WTC11 (cell line): ENCODE data around the gene P2RX3. TPM values are rescaled to one million over a fixed set of nuclear protein-coding genes. Genes with fewer than 3 reads are reported as not detected.

ENCODE experiments used
- ATAC-seq: fragments of 200-7000 bp; cut with Tn5 transposase; 2 replicates; pipeline ENCODE4 v1.10.0; 2021; ENCODE audit warnings: mild to moderate bottlenecking, moderate library complexity
- CTCF ChIA-PET: fragments of 300-600 bp; sonication (Branson Sonifier 250); formaldehyde crosslinking; loops from one replicate; lab custom pipeline; 2021; ENCODE audit warnings: antibody characterized with exemption; lab: Charles Lee
- POLR2A ChIA-PET: fragments of 350-600 bp; sonication (Branson Sonifier 250); formaldehyde crosslinking; loops from one replicate; lab custom pipeline; 2021; ENCODE audit warnings: antibody characterized with exemption; lab: Charles Lee
- DNase-seq: peaks from one replicate; pipeline ENCODE4 v3.0.0; 2021; ENCODE audit warnings: low spot score
- H3K27ac Mint-ChIP-seq: 2 replicates; pipeline ENCODE4 v1.8.0; 2021; ENCODE audit warnings: mixed read lengths
- H3K27me3 Mint-ChIP-seq: 2 replicates; pipeline ENCODE4 v1.8.0; 2021; ENCODE audit warnings: low read depth, mild to moderate bottlenecking, moderate library complexity, mixed read lengths
- H3K36me3 Mint-ChIP-seq: 2 replicates; pipeline ENCODE4 v1.8.0; 2021; ENCODE audit warnings: mixed read lengths
- H3K4me1 Mint-ChIP-seq: 2 replicates; pipeline ENCODE4 v1.8.0; 2022; ENCODE audit warnings: mixed read lengths
- H3K4me3 Mint-ChIP-seq: 2 replicates; pipeline ENCODE4 v1.8.0; 2021; ENCODE audit warnings: mild to moderate bottlenecking, moderate library complexity, mixed read lengths
- H3K9me3 Mint-ChIP-seq: 2 replicates; pipeline ENCODE4 v1.8.0; 2021; ENCODE audit warnings: mixed read lengths
- CBFB ChIP-seq: sonication (generic); formaldehyde crosslinking; IDR thresholded peaks from 2 replicates; pipeline ENCODE4 v1.8.1; 2022; ENCODE audit warnings: mild to moderate bottlenecking, low read depth, missing genetic modification reagents
- CREB1 ChIP-seq: sonication (generic); formaldehyde crosslinking; IDR thresholded peaks from 2 replicates; pipeline ENCODE4 v1.8.0; 2023; ENCODE audit warnings: mild to moderate bottlenecking, missing genetic modification reagents
- ELF4 ChIP-seq: sonication (generic); formaldehyde crosslinking; IDR thresholded peaks from 2 replicates; pipeline ENCODE4 v1.8.1; 2022; ENCODE audit warnings: low read depth, mild to moderate bottlenecking, moderate library complexity, missing genetic modification reagents
- ETV6 ChIP-seq: sonication (generic); formaldehyde crosslinking; IDR thresholded peaks from 2 replicates; pipeline ENCODE4 v1.8.1; 2022; ENCODE audit warnings: mild to moderate bottlenecking, missing genetic modification reagents
- JAZF1 ChIP-seq: fragments of 250-450 bp; sonication (Bioruptor Pico); IDR thresholded peaks from 2 replicates; pipeline ENCODE4 v1.9.0; 2021; ENCODE audit warnings: moderate library complexity, mild to moderate bottlenecking, inconsistent platforms
- KAT7 ChIP-seq: sonication (generic); formaldehyde crosslinking; IDR thresholded peaks from 2 replicates; pipeline ENCODE4 v1.8.1; 2023; ENCODE audit warnings: missing genetic modification reagents, mild to moderate bottlenecking, borderline replicate concordance
- RELA ChIP-seq: sonication (generic); formaldehyde crosslinking; IDR thresholded peaks from 2 replicates; pipeline ENCODE4 v1.8.1; 2022; ENCODE audit warnings: missing genetic modification reagents, mild to moderate bottlenecking, borderline replicate concordance
- SMAD3 ChIP-seq: sonication (generic); formaldehyde crosslinking; IDR thresholded peaks from 2 replicates; pipeline ENCODE4 v1.8.0; 2022; ENCODE audit warnings: missing genetic modification reagents, mild to moderate bottlenecking, borderline replicate concordance
- SMAD4 ChIP-seq: sonication (generic); formaldehyde crosslinking; IDR thresholded peaks from 2 replicates; pipeline ENCODE4 v1.8.0; 2022; ENCODE audit warnings: mild to moderate bottlenecking, missing genetic modification reagents
- SP1 ChIP-seq: sonication (generic); formaldehyde crosslinking; conservative IDR thresholded peaks from 2 replicates; pipeline ENCODE4 v1.8.1; 2022; ENCODE audit warnings: missing genetic modification reagents
- TP53 ChIP-seq: sonication (generic); formaldehyde crosslinking; IDR thresholded peaks from 2 replicates; pipeline ENCODE4 v1.8.1; 2023; ENCODE audit warnings: mild to moderate bottlenecking, missing genetic modification reagents
- ZNF138 ChIP-seq: sonication (generic); formaldehyde crosslinking; conservative IDR thresholded peaks from 2 replicates; pipeline ENCODE4 v1.8.1; 2022; ENCODE audit warnings: mild to moderate bottlenecking, moderate library complexity, missing genetic modification reagents
- ZNF219 ChIP-seq: sonication (generic); formaldehyde crosslinking; IDR thresholded peaks from 2 replicates; pipeline ENCODE4 v1.8.0; 2023; ENCODE audit warnings: missing genetic modification reagents, mild to moderate bottlenecking, borderline replicate concordance
- ZNF416 ChIP-seq: fragments of 250-450 bp; sonication (Bioruptor Pico); IDR thresholded peaks from 2 replicates; pipeline ENCODE4 v1.9.0; 2021; ENCODE audit warnings: mild to moderate bottlenecking, inconsistent platforms
- ZNF423 ChIP-seq: fragments of 250-450 bp; sonication (Bioruptor Pico); IDR thresholded peaks from 2 replicates; pipeline ENCODE4 v2.1.2; 2022; ENCODE audit warnings: mild to moderate bottlenecking, moderate library complexity
- total RNA-seq: library from RNA; stranded (reverse); gene quantifications from 3 replicates; pipeline ENCODE4 v1.2.3, GENCODE V29; 2021
- TF ChIP-seq, protein P1 (sequence below): sonication (generic); formaldehyde crosslinking; conservative IDR thresholded peaks from 2 replicates; pipeline ENCODE4 v1.8.1; 2023; ENCODE audit warnings: mild to moderate bottlenecking, low read depth, missing genetic modification reagents, moderate library complexity
- TF ChIP-seq, protein P2 (sequence below): sonication (generic); formaldehyde crosslinking; IDR thresholded peaks from 2 replicates; pipeline ENCODE4 v1.8.1; 2022; ENCODE audit warnings: missing genetic modification reagents, borderline replicate concordance
- TF ChIP-seq, protein P3 (sequence below): fragments of 250-450 bp; sonication (Bioruptor Pico); IDR thresholded peaks from 2 replicates; pipeline ENCODE4 v2.1.2; 2022; ENCODE audit warnings: mild to moderate bottlenecking, moderate library complexity
- TF ChIP-seq, protein P4 (sequence below): sonication (generic); formaldehyde crosslinking; IDR thresholded peaks from 2 replicates; pipeline ENCODE4 v1.8.1; 2023; ENCODE audit warnings: mild to moderate bottlenecking, missing genetic modification reagents
- TF ChIP-seq, protein P5 (sequence below): sonication (generic); formaldehyde crosslinking; IDR thresholded peaks from 2 replicates; pipeline ENCODE4 v1.8.1; 2022; ENCODE audit warnings: mild to moderate bottlenecking, missing genetic modification reagents, moderate library complexity, borderline replicate concordance
- TF ChIP-seq, protein P6 (sequence below): sonication (generic); formaldehyde crosslinking; IDR thresholded peaks from 2 replicates; pipeline ENCODE4 v1.8.0; 2022; ENCODE audit warnings: mild to moderate bottlenecking, missing genetic modification reagents
- TF ChIP-seq, protein P7 (sequence below): sonication (generic); formaldehyde crosslinking; IDR thresholded peaks from 2 replicates; pipeline ENCODE4 v1.8.1; 2023; ENCODE audit warnings: mild to moderate bottlenecking, missing genetic modification reagents

P2RX3 gene
- total RNA-seq, 1 experiment from 2014 or later, result 0.26 TPM

DNA sequence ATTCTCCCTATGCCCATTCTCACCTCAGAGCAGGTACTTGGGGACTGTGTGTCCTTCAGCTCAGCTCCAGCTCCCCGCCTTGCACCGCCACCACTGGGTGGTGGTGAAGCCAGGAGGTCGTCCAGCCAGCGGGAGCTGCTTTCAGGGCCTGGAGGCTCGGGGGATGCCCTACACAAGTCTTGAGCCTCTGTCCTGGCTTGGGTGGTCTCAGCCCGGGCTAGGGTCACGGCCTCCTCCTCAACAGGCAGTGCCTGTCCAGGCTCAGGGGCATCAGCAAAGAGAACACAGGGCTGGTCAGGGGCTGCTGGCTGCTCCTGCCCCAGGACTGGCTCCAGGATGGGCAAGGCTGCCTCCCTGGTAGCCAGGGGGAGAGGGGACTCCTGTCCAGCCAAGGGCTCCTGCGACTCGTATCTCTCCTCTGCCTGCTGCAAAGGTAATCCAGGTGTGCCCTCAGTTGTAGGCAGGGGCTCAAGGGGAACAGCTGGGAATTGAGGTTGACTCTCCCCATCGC is 25.6 kb upstream of the P2RX3 start:
- ATAC-seq (no peak), DNase-seq (no peak)
- Mint-ChIP-seq H3K4me1 (peaks cover 18% of the 10 kb centered on the region), H3K9me3 (no peaks in the 10 kb centered on the region), H3K27ac (peak overlapping the region; percentile 96), H3K27me3 (no peaks in the 10 kb centered on the region), H3K36me3 (peaks cover 33% of the 10 kb centered on the region), H3K4me3 (no peak overlapping the region)
- ChIA-PET CTCF (interaction anchor here (1.5 to 2.0 kb wide), 4 partner anchors 10 to 170 kb away, joined by 4 to 15 read pairs (median 6); partner anchors contain the start of gene TNKS1BP1), POLR2A (interaction anchor here (3.3 kb wide), 1 partner anchor 12 kb away, joined by 29 read pairs; the partner anchor contains the start of gene TNKS1BP1)
- no peak for TF ChIP-seq KAT7 (CRISPR knock-in tag)
- TF ChIP-seq ELF4 (CRISPR knock-in tag), result no peak
- TF ChIP-seq, protein P1, sequence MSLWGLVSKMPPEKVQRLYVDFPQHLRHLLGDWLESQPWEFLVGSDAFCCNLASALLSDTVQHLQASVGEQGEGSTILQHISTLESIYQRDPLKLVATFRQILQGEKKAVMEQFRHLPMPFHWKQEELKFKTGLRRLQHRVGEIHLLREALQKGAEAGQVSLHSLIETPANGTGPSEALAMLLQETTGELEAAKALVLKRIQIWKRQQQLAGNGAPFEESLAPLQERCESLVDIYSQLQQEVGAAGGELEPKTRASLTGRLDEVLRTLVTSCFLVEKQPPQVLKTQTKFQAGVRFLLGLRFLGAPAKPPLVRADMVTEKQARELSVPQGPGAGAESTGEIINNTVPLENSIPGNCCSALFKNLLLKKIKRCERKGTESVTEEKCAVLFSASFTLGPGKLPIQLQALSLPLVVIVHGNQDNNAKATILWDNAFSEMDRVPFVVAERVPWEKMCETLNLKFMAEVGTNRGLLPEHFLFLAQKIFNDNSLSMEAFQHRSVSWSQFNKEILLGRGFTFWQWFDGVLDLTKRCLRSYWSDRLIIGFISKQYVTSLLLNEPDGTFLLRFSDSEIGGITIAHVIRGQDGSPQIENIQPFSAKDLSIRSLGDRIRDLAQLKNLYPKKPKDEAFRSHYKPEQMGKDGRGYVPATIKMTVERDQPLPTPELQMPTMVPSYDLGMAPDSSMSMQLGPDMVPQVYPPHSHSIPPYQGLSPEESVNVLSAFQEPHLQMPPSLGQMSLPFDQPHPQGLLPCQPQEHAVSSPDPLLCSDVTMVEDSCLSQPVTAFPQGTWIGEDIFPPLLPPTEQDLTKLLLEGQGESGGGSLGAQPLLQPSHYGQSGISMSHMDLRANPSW (CRISPR knock-in tag), result no peak
- TF ChIP-seq, protein P2, sequence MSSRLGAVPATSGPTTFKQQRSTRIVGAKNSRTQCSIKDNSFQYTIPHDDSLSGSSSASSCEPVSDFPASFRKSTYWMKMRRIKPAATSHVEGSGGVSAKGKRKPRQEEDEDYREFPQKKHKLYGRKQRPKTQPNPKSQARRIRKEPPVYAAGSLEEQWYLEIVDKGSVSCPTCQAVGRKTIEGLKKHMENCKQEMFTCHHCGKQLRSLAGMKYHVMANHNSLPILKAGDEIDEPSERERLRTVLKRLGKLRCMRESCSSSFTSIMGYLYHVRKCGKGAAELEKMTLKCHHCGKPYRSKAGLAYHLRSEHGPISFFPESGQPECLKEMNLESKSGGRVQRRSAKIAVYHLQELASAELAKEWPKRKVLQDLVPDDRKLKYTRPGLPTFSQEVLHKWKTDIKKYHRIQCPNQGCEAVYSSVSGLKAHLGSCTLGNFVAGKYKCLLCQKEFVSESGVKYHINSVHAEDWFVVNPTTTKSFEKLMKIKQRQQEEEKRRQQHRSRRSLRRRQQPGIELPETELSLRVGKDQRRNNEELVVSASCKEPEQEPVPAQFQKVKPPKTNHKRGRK (CRISPR knock-in tag), result no peak
- no peak for TF ChIP-seq CREB1 (CRISPR knock-in tag)
- TF ChIP-seq ETV6, result no peak
- TF ChIP-seq RELA (CRISPR knock-in tag), result no peak
- no peak for TF ChIP-seq ZNF219 (CRISPR knock-in tag)
- TF ChIP-seq, protein P3, sequence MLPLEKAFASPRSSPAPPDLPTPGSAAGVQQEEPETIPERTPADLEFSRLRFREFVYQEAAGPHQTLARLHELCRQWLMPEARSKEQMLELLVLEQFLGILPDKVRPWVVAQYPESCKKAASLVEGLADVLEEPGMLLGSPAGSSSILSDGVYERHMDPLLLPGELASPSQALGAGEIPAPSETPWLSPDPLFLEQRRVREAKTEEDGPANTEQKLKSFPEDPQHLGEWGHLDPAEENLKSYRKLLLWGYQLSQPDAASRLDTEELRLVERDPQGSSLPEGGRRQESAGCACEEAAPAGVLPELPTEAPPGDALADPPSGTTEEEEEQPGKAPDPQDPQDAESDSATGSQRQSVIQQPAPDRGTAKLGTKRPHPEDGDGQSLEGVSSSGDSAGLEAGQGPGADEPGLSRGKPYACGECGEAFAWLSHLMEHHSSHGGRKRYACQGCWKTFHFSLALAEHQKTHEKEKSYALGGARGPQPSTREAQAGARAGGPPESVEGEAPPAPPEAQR, result no peak

DNA sequence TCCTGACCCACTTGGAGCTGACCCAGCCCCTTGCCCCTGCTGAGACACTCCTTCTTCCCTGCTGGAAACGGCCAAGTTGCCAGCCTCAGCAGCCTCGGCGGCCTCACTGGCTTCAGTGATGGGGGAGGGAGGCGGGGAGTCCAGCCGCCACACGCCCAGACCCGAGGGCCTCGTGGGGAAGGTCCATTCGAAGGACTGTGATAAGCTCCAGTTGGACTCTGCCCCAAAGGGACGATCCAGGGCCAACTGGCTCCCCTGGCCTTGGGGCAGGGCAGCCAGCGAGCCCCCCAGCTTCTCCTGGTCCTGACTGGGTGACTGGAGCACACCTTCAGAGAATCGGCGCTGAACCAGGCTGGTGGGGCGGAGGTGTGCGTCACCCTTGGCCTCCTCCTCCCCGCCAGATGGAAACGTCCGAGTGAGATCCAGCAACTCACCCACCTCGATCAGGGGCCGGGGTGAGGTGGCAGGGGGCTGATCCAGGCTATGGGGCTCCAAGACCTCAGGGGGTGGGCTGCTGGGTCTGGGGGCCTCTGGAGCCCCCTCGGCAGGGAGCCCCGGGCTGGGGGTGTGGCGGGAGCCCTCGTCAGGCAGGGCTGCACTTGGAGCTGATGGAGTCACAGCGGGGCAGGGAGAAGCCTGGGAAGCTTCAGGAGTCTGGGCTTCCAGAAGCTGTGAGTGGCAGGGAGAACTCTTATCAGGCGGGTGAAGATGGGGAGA is 24.9 kb upstream of the P2RX3 start:
- DNase-seq (no peak), ATAC-seq (no peak)
- H3K27me3 Mint-ChIP-seq, result no peaks in the 10 kb centered on the region
- ChIA-PET POLR2A (interaction anchor here (0.7 to 3.3 kb wide), 2 partner anchors 12 to 29 kb away, joined by 3 to 29 read pairs; partner anchors contain the start of gene TNKS1BP1), CTCF (interaction anchor here (0.5 to 2.0 kb wide), 2 partner anchors 12 to 144 kb away, joined by 3 to 15 read pairs; partner anchors contain the start of gene TNKS1BP1)
- peaks cover 26% of the 10 kb centered on the region for H3K36me3 Mint-ChIP-seq
- no peak overlapping the region for H3K4me3 Mint-ChIP-seq
- H3K27ac Mint-ChIP-seq, result no peak overlapping the region
- peaks cover 21% of the 10 kb centered on the region for H3K4me1 Mint-ChIP-seq
- H3K9me3 Mint-ChIP-seq, result no peaks in the 10 kb centered on the region
- no peak for TF ChIP-seq SP1 (CRISPR knock-in tag)
- TF ChIP-seq, protein P4, sequence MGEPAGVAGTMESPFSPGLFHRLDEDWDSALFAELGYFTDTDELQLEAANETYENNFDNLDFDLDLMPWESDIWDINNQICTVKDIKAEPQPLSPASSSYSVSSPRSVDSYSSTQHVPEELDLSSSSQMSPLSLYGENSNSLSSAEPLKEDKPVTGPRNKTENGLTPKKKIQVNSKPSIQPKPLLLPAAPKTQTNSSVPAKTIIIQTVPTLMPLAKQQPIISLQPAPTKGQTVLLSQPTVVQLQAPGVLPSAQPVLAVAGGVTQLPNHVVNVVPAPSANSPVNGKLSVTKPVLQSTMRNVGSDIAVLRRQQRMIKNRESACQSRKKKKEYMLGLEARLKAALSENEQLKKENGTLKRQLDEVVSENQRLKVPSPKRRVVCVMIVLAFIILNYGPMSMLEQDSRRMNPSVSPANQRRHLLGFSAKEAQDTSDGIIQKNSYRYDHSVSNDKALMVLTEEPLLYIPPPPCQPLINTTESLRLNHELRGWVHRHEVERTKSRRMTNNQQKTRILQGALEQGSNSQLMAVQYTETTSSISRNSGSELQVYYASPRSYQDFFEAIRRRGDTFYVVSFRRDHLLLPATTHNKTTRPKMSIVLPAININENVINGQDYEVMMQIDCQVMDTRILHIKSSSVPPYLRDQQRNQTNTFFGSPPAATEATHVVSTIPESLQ, result no peak
- TF ChIP-seq TP53 (CRISPR knock-in tag), result no peak
- TF ChIP-seq ZNF423 (CRISPR knock-in tag), result no peak
- TF ChIP-seq, protein P5, sequence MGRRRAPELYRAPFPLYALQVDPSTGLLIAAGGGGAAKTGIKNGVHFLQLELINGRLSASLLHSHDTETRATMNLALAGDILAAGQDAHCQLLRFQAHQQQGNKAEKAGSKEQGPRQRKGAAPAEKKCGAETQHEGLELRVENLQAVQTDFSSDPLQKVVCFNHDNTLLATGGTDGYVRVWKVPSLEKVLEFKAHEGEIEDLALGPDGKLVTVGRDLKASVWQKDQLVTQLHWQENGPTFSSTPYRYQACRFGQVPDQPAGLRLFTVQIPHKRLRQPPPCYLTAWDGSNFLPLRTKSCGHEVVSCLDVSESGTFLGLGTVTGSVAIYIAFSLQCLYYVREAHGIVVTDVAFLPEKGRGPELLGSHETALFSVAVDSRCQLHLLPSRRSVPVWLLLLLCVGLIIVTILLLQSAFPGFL, result no peak
- no peak for TF ChIP-seq ZNF416 (CRISPR knock-in tag)
- no peak for TF ChIP-seq SMAD3 (CRISPR knock-in tag)
- TF ChIP-seq KAT7 (CRISPR knock-in tag), result no peak
- no peak for TF ChIP-seq SMAD4 (CRISPR knock-in tag)
- TF ChIP-seq JAZF1 (CRISPR knock-in tag), result no peak
- TF ChIP-seq ZNF138 (CRISPR knock-in tag), result no peak
- no peak for TF ChIP-seq CBFB (CRISPR knock-in tag)
- TF ChIP-seq, protein P6, sequence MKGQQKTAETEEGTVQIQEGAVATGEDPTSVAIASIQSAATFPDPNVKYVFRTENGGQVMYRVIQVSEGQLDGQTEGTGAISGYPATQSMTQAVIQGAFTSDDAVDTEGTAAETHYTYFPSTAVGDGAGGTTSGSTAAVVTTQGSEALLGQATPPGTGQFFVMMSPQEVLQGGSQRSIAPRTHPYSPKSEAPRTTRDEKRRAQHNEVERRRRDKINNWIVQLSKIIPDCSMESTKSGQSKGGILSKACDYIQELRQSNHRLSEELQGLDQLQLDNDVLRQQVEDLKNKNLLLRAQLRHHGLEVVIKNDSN, result no peak
- TF ChIP-seq, protein P7, sequence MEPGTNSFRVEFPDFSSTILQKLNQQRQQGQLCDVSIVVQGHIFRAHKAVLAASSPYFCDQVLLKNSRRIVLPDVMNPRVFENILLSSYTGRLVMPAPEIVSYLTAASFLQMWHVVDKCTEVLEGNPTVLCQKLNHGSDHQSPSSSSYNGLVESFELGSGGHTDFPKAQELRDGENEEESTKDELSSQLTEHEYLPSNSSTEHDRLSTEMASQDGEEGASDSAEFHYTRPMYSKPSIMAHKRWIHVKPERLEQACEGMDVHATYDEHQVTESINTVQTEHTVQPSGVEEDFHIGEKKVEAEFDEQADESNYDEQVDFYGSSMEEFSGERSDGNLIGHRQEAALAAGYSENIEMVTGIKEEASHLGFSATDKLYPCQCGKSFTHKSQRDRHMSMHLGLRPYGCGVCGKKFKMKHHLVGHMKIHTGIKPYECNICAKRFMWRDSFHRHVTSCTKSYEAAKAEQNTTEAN (CRISPR knock-in tag), result no peak
